GM18951 (cell line): ENCODE results near the gene GNA12.
"Not testable (repeated sequence)": the region's sequence is repeated elsewhere in the genome, so short reads cannot be mapped to it uniquely, and the experiment has no call there.

Experiments used
- POLR2A ChIP-seq: IDR thresholded peaks from 4 replicates; pipeline ENCODE4 v1.6.1; 2011; ENCODE audit warnings: mild to moderate bottlenecking; ENCODE audit not compliant: insufficient read length, insufficient read depth; ENCODE audit errors: extremely low read depth
- in situ Hi-C: fragments of 300-500 bp; cut with MboI; formaldehyde crosslinking; loops from one replicate; pipeline ENCODE4 v1.12.0; 2022; ENCODE audit warnings: low sequenced_read_pairs, mixed read lengths, inconsistent platforms; ENCODE audit not compliant: unreplicated experiment

GNA12 gene

DNA sequence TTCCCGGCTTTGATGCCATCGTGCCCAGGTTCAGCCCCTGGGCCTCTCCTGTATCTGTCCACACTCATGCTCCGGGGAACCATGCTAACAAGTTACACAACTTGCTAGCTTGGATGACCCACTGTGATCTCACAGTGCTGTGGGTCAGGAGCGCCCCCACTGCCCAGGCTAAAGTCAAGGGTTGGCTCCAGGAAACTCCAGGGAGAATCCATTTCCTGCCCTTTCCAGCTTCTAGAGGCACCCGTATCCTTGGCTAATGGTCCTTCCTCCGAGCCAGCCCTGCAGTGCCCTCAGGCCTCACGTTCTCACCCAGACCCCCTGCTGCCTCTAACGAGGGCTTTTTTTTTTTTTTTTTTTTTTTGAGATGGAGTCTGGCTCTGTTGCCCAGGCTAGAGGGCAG, 136.6 kb downstream of the GNA12 start:
- TF ChIP-seq POLR2A, result no peak
- in situ Hi-C loops, result loop anchor here (5.0 kb wide), 1 partner anchor 35 kb away; no protein-coding TSS in a partner anchor

GRCh38 chr7:2706685-2707126, 137.4 kb downstream of the GNA12 start:
- in situ Hi-C loops, result loop anchor here (5.0 kb wide), 1 partner anchor 34 kb away; no protein-coding TSS in a partner anchor
- no peak for TF ChIP-seq POLR2A

DNA sequence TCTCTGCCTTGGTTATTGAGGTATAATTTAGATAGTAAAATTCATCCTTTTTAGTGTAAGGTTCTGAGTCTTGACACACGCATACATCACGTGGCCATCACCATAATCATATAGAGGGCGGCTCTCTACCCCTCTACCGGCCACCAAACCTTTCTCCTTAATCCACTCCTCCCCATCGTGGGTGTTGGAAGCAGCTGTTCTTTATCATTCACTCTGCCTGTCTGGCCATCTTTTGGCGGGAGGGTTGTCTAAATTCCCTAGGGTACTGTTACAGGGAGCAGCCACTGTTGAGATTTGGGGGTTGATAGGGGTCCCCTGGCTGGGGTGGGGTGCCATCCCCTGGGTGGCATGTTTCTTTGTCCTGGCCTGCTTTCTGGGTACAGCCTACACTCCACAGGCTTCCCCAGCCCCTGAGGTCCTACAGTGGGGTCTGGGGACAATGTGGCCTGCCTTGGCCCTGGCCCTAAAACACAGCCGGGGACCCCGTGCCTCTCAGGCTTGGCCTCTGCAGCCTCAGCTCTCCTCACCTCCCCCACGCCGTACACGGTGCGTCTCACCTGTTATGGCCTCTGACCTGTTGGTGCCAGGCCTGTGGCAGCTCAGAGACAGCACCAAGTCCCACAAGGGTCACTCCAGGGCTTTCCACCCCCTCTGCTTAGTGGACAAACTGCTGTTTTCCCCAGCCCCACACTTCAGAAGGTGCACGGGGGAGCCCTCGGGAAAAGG, 138.6 kb downstream of the GNA12 start:
- in situ Hi-C loops, result loop anchor here (5.0 kb wide), 1 partner anchor 33 kb away; no protein-coding TSS in a partner anchor

GRCh38 chr7:2702594-2702957, 141.5 kb downstream of the GNA12 start:
- TF ChIP-seq POLR2A, result no peak
- in situ Hi-C loops, result no loop called here

More for the DNA sequence above, 138.6 kb downstream of the GNA12 start:
- no peak for TF ChIP-seq POLR2A

DNA sequence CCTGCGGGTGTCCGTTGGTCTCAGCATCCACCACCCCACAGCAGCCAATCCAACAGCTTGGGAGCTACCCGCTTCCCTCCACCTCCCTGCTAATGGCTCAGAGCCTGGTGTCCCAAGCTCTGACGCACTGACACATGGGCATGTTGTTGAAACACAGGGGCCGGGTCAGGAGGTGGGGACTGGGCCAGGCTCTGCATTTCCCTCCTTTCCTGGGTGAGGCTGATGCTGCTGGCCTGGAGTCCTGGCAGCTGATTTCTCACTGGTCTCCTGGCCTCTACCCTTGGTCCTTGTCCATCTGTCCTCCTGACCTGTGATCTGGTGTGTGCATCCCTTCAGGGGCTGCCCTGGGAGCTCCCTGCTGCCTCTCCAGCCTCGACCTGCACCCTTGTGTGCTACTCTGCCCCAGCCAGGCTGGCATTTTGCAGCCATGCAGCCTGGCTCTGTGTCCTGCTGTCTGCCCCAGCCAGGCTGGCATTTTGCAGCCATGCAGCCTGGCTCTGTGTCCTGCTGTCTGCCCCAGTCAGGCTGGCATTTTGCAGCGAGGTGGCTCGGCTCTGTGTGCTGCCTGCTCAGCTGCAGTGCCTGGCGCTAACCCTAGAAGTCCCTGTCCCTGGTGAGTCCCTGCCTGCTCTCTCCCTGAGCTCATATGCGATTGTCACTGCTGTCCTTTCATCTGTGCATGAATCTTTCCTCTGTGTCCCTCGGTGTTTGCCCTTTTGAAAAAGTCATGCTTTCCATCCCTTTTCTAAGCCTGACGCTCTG, 142.1 kb downstream of the GNA12 start:
- in situ Hi-C loops, result no loop called here

GRCh38 chr7:2701424-2701823, 142.7 kb downstream of the GNA12 start:
- TF ChIP-seq POLR2A, result no peak
- in situ Hi-C loops, result no loop called here

More for the DNA sequence above, 142.1 kb downstream of the GNA12 start:
- TF ChIP-seq POLR2A, result no peak

DNA sequence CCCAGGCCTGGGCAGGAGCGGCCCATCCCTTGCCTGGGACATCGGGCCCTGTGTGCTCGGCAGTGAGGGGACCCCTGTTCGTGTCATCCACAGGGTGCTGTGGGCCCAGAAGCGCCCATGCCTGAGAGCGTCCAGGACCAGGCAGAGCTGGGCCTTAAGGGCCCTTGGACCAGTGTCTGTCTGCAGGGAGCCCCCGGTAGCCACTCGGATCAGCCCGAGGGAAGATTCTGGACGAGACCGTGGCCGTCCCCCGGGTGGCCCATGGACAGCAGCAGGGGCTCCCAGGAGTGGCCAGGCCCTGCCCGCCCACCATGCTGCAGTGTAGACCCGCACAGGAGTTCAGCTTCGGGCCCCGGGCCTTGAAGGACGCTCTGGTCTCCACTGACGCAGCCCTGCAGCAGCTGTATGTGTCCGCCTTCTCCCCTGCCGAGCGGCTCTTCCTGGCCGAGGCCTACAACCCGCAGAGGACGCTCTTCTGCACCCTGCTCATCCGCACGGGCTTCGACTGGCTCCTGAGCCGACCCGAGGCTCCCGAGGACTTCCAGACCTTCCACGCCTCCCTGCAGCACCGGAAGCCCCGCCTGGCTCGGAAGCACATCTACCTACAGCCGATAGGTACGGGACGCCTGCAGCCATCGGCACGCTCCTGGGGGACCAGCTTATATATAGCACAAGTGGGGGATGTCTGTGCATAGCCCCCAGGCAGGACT, 143.8 kb downstream of the GNA12 start:
- in situ Hi-C loops, result no loop called here
- no peak for TF ChIP-seq POLR2A

- TF ChIP-seq POLR2A, result peak; percentile 27
- in situ Hi-C loops, result no loop called here
Observed at GRCh38 chr7:2699289-2699620, 144.9 kb downstream of the GNA12 start.

- in situ Hi-C loops, result no loop called here
- TF ChIP-seq POLR2A, result no peak
Observed at GRCh38 chr7:2698581-2699288, 145.4 kb downstream of the GNA12 start.

DNA sequence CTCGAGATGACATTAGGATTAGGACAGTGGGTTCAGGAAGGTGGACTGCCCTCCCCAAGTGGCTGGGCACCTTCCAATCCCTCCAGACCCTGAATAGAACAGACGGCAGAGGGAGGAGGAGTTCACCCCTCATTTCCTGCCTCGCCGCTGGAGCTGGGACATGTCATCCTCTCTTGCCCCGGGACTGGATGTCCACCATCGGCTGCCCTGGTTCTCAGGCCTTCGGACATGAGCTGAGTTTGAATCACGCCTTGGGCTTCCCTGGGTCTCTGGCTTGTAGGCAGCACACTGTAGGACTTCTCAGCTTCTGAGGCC, 150.0 kb downstream of the GNA12 start:
- in situ Hi-C loops, result not testable (repeated sequence)

DNA sequence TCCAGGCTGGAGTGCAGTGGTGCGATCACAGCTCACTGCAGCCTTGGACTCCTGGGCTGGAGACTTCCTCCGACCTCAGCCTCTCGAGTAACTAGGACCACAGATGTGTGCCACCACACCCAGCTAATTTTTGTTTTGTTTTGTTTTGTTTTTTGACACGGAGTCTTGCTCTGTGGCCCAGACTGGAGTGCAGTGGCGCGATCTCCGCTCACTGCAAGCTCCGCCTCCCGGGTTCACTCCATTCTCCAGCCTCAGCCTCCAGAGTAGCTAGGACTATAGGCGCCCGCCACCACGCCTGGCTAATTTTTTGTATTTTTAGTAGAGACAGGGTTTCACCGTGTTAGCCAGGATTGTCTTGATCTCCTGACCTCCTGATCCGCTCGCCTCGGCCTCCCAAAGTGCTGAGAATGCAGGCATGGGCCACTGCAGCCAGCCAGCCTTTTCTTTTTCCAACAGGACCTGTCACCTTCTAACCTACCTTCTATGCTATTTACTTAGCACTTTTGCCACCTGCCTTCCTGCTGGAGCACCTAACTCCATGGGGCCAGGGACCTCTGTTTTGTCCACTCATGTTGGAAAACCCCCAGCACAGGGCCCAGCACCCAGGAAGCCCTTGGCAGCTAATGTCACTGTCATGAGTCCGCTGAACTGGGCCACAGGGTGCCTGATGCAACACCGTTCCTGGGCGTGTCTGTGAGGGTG, 150.5 kb downstream of the GNA12 start:
- in situ Hi-C loops, result not testable (repeated sequence)

DNA sequence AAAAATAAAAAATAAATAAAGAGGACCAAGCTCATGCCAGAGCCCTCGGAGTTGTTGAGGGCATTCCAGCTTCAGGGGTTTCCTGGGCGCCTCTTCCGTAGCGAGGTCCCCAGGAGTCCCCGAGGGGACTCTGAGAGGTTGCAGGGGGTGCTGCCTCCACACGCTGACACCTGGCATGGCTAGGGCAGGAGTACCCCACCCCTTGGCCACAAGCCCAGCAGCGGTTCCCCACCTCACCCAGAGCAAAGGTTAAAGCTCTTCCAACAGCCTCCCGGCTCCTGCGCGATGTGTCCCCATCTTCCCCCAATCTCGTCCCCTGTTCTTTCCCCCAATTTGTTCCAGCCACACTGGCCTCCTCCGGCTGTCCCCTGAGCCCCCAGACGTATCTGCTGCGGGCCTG, 151.6 kb downstream of the GNA12 start:
- in situ Hi-C loops, result no loop called here
- TF ChIP-seq POLR2A, result no peak

DNA sequence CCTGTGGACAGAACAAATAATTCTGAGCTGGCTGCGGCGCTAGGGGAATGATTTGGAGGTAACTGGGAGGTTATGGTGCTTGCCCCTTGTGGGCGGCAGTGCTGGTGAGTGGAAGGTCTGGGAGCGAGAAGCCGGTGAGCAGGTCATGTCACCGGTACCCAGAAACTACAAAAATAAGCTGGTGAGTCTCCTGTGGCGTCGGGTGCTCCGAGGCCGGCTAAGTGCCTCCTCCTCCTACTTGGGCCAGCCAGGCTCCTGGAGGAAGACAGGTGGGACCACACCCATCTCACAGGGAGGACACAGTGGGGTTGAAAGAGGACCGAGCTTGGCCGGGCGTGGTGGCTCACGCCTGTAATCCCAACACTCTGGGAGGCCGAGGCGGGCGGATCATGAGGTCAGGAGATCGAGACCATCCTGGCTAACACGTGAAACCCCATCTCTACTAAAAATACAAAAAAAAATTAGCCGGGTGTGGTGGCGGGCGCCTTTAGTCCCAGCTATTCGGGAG, 152.1 kb downstream of the GNA12 start:
- in situ Hi-C loops, result not testable (repeated sequence)
